CD4-positive, CD25-positive, alpha-beta regulatory T cell (primary cell): ENCODE results near the gene FUT7. TPM values are rescaled to one million over a fixed set of nuclear protein-coding genes. Genes with fewer than 3 reads are reported as not detected.

Experiments
- ATAC-seq, 2 donors: fragments of 150-1000 bp; cut with Tn5 transposase; one replicate each; pipeline ENCODE4 v1.10.0; 2021; ENCODE audit warnings: low read depth in 2 of 2, moderate number of reproducible peaks in 2 of 2, moderate library complexity in 1 of 2
- DNase-seq, 3 donors: peaks; one replicate each; pipeline versions ENCODE4 v3.0.0 to v3.0.0-alpha.2; 2012 to 2022; ENCODE audit warnings: mixed read lengths in 1 of 3
- H3K27ac ChIP-seq: one replicate; pipeline ENCODE4 v1.7.0; 2013; ENCODE audit warnings: mild to moderate bottlenecking, low read length; ENCODE audit not compliant: insufficient read depth, poor library complexity, severe bottlenecking
- H3K27me3 ChIP-seq: one replicate; pipeline ENCODE4 v1.7.0; 2013; ENCODE audit warnings: low read length; ENCODE audit not compliant: control insufficient read depth, insufficient read depth
- H3K36me3 ChIP-seq: one replicate; pipeline ENCODE4 v1.7.0; 2013; ENCODE audit warnings: mild to moderate bottlenecking, low read length, moderate library complexity; ENCODE audit not compliant: control insufficient read depth, insufficient read depth
- H3K4me1 ChIP-seq: 2 replicates; pipeline ENCODE4 v1.7.0; 2013; ENCODE audit warnings: mild to moderate bottlenecking, low read length; ENCODE audit not compliant: insufficient read depth, control insufficient read depth, poor library complexity, severe bottlenecking
- H3K4me3 ChIP-seq: one replicate; pipeline ENCODE4 v1.7.0; 2013; ENCODE audit warnings: low read depth, mild to moderate bottlenecking, low read length, moderate library complexity
- H3K9me3 ChIP-seq, 2 experiments: 1 replicate in 1 of 2; 2 replicates in 1 of 2; pipeline ENCODE4 v1.7.0; 2013; ENCODE audit warnings: low read length in 2 of 2, mild to moderate bottlenecking in 1 of 2, moderate library complexity in 1 of 2; ENCODE audit not compliant: control insufficient read depth in 2 of 2
- H3K27ac Mint-ChIP-seq, 3 donors: one replicate each; pipeline ENCODE4 v1.8.0; 2020 to 2022; ENCODE audit warnings: mild to moderate bottlenecking in 3 of 3, mixed read lengths in 3 of 3, moderate library complexity in 2 of 3
- H3K27me3 Mint-ChIP-seq: one replicate; pipeline ENCODE4 v1.8.0; 2022; ENCODE audit warnings: mild to moderate bottlenecking, mixed read lengths
- H3K36me3 Mint-ChIP-seq: one replicate; pipeline ENCODE4 v1.8.0; 2020; ENCODE audit warnings: mixed read lengths
- H3K4me1 Mint-ChIP-seq, 4 donors: one replicate each; pipeline ENCODE4 v1.8.0; 2020 to 2022; ENCODE audit warnings: mixed read lengths in 4 of 4, mild to moderate bottlenecking in 1 of 4
- H3K4me3 Mint-ChIP-seq, 4 donors: one replicate each; pipeline ENCODE4 v1.8.0; 2020 to 2022; ENCODE audit warnings: mild to moderate bottlenecking in 4 of 4, mixed read lengths in 4 of 4, moderate library complexity in 3 of 4
- H3K9me3 Mint-ChIP-seq, 7 donors: one replicate each; pipeline ENCODE4 v1.8.0; 2020 to 2022; ENCODE audit warnings: mixed read lengths in 7 of 7, mild to moderate bottlenecking in 3 of 7, moderate library complexity in 2 of 7
- polyA plus RNA-seq, 4 donors: library from polyadenylated mRNA; unstranded; fragments of 300-500 nt; fragmentation: Illumina TruSeq; gene quantifications; one replicate each; pipeline ENCODE4 v1.2.3, GENCODE V29; 2021
- total RNA-seq: library from RNA; stranded (reverse); gene quantifications from one replicate; pipeline ENCODE4 v1.2.3, GENCODE V29; 2022

The FUT7 gene
- total and polyA plus RNA-seq, 5 donors from 2014 or later = 15.2 to 79.0 (median 37.4) TPM

- Mint-ChIP-seq H3K4me1 (peaks cover 0 to 4% (median 0%) of the 10 kb centered on the region in 4 donors), H3K27me3 (peaks cover 23% of the 10 kb centered on the region), H3K9me3 (no peaks in the 10 kb centered on the region), H3K27ac (no peak overlapping the region), H3K4me3 (peak overlapping the region in 1 of 4 donors; percentile 15), H3K36me3 (no peaks in the 10 kb centered on the region)
- Histone ChIP-seq H3K4me1 (peaks cover 18% of the 10 kb centered on the region), H3K36me3 (no peaks in the 10 kb centered on the region), H3K9me3 (no peaks in the 10 kb centered on the region), H3K27me3 (peaks cover 3% of the 10 kb centered on the region), H3K27ac (no peak overlapping the region), H3K4me3 (no peak overlapping the region)
- no peak for ATAC-seq
- no peak for DNase-seq
These were observed 23.8 kb upstream of the FUT7 start for GRCh38 chr9:137055385-137056364.

- H3K27ac Mint-ChIP-seq = peak overlapping the region in 1 of 3 donors; percentile 32
These were observed 23.1 kb upstream of the FUT7 start for GRCh38 chr9:137054932-137055384.

DNA sequence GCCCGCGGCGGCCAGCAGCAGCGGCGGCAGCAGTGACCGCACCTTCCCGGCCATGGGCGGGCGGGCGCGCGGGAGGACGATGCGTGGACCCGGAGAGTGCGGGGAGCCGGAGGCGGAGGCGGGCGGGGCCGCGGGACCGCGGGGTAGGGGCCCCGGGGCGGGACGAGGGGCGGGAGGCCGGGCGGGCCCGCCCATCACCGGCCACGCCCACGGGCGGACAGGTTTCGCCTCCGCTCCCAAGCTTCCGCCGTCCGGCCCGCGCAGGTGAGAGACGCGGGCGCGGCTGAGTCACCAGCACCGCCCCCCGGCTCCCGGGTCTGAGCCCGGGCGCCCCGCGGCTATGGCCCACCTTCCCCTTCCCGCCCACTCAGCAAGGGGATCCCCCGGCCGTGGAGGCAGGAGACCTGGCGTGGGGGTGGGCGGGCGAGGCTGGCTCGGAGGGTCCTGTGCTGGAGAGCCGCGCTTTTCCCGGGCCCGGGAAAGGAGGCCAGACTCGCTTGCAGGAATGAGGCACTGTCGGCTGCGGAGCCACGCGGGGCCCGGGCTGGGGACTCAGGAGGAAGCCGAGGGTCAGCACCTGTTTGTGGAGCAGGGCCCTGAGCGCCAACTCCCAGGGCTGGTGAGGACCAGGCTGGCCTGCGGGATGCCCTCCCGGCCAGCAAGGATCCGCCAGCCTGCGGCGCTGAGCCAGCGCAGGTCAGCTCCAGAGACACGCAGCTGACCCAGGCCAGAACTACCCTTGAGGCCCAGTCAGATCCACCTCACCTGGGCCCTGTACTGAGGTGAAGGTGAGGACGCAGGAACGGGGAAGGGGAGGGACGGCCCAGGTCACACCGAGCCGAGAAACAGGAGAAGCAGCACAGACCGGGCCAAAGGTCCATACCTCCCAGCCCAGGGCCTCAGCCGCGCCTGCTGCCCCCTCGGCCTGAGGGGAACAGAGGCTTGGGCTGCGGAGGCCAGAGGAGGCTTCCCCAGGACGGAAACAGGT lies 22.4 kb upstream of the FUT7 start, which contains the start of gene ENTPD2:
TSS of gene ENTPD2 (minus strand) at position 118 of the 988 bp plus-strand sequence. CDS start at position 54, 64 bp downstream.
- peaks cover 32% of the 10 kb centered on the region for H3K27me3 Mint-ChIP-seq
- H3K27ac Mint-ChIP-seq = peak within 1 kb of the TSS in 1 of 3 donors; percentile 32
- Histone ChIP-seq H3K4me3 (no peak within 1 kb of the TSS), H3K9me3 (no peaks in the 10 kb centered on the region), H3K36me3 (no peaks in the 10 kb centered on the region), H3K27ac (no peak within 1 kb of the TSS), H3K27me3 (peaks cover 3% of the 10 kb centered on the region), H3K4me1 (peaks cover 18% of the 10 kb centered on the region)
- DNase-seq (peak in 2 of 3 donors; percentile 44 to 46), ATAC-seq (peak; percentile 40 to 57)
- H3K9me3 Mint-ChIP-seq = peaks cover 0 to 2% (median 0%) of the 10 kb centered on the region in 7 donors
- no peaks in the 10 kb centered on the region for H3K36me3 Mint-ChIP-seq
- peaks cover 0 to 4% (median 0%) of the 10 kb centered on the region in 4 donors for H3K4me1 Mint-ChIP-seq
- H3K4me3 Mint-ChIP-seq = peak within 1 kb of the TSS in 1 of 4 donors; percentile 27

More at GRCh38 chr9:137054932-137055384, 23.1 kb upstream of the FUT7 start:
- no peaks in the 10 kb centered on the region for H3K36me3 ChIP-seq
- Mint-ChIP-seq H3K9me3 (no peaks in the 10 kb centered on the region), H3K4me3 (no peak overlapping the region), H3K36me3 (no peaks in the 10 kb centered on the region), H3K27me3 (peaks cover 27% of the 10 kb centered on the region), H3K4me1 (peaks cover 0 to 4% (median 0%) of the 10 kb centered on the region in 4 donors)
- ATAC-seq (no peak), DNase-seq (no peak)
- no peak overlapping the region for H3K4me3 ChIP-seq
- H3K27me3 ChIP-seq = peaks cover 3% of the 10 kb centered on the region
- H3K9me3 ChIP-seq = no peaks in the 10 kb centered on the region
- peaks cover 18% of the 10 kb centered on the region for H3K4me1 ChIP-seq
- H3K27ac ChIP-seq = no peak overlapping the region

DNA sequence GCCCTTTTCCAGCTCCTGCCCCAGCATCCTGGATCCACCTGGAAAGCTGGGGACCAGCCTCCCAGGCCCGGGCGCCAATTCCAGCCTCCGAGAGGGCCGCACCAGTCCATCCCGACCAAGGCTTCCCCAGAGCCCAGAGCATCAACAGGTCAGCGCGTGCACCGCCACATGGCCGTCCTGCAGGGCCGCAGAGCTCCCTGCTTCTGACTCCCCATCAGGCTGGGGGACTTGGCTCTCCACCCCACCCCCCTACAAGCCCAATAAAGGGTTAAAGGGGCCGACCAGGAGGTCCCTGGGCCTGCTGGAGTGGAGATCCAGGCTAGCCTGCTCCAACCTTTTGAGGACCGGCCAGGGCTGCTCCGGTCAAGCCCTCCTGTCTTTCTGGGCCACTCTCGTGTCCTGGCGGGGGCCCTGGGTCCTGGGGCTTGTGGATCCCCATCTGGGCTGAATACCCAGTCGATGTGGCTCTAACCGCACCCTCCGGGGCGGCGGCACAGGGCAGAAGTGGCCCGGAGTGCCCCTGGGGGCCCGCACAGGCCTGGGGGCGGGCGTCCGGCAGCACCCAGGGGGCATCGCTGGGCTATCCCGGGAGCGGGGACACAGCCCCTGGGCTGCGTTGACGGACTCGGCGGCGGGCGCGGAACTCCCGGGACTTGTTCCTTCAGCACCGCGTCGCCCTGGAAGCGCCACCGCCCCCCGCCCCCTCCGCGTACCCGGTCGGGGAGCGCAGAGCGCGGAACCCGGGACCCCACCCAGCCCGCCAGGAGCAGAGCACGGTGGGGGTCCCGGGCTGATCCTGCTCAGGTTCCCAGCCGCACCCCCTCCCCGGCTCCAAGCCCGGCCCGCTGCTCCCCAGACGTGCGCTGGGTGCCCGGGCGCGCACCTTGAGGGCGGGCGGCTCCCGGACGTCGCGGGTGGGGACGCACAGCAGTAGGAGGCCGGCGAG lies 21.4 kb upstream of the FUT7 start:
- Histone ChIP-seq H3K36me3 (no peaks in the 10 kb centered on the region), H3K4me3 (no peak overlapping the region), H3K27me3 (peaks cover 3% of the 10 kb centered on the region), H3K9me3 (no peaks in the 10 kb centered on the region), H3K4me1 (peaks cover 18% of the 10 kb centered on the region), H3K27ac (no peak overlapping the region)
- Mint-ChIP-seq H3K27me3 (peaks cover 32% of the 10 kb centered on the region), H3K36me3 (no peaks in the 10 kb centered on the region), H3K4me1 (peaks cover 0 to 4% (median 0%) of the 10 kb centered on the region in 4 donors), H3K4me3 (peak overlapping the region in 1 of 4 donors; percentile 27), H3K27ac (no peak overlapping the region), H3K9me3 (peaks cover 0 to 2% (median 0%) of the 10 kb centered on the region in 7 donors)
- ATAC-seq (peak; percentile 13 to 14), DNase-seq (no peak)

DNA sequence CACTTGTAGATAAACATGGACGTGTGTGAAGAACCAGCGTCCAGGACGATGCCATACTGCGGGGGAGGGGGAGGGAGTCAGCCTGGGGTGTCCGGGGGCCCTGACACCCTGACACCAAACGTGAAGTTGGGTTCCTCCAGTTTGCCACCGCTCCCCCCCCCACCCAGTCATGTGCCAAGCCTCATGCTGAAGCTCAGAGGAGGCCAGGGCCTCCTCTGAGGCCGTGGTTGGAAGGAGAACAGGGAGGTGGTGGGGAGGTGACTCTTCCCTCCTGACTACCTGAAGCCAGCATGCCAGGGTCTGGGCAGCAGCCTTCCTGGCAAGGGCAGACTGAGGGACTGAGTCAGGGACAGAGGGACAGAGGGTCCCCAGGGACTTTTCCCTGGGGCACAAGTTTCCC lies 20.4 kb upstream of the FUT7 start:
- ATAC-seq (no peak), DNase-seq (no peak)
- Mint-ChIP-seq H3K36me3 (no peaks in the 10 kb centered on the region), H3K27me3 (peaks cover 36% of the 10 kb centered on the region), H3K4me3 (no peak overlapping the region), H3K27ac (no peak overlapping the region), H3K9me3 (peaks cover 0 to 2% (median 0%) of the 10 kb centered on the region in 7 donors), H3K4me1 (peaks cover 0 to 4% (median 0%) of the 10 kb centered on the region in 4 donors)
- Histone ChIP-seq H3K9me3 (no peaks in the 10 kb centered on the region), H3K36me3 (no peaks in the 10 kb centered on the region), H3K4me1 (peaks cover 18% of the 10 kb centered on the region), H3K27me3 (peaks cover 8% of the 10 kb centered on the region), H3K4me3 (no peak overlapping the region), H3K27ac (no peak overlapping the region)

- no peak for ATAC-seq
- Mint-ChIP-seq H3K27ac (no peak overlapping the region), H3K36me3 (no peaks in the 10 kb centered on the region), H3K4me3 (no peak overlapping the region), H3K9me3 (peaks cover 0 to 2% (median 0%) of the 10 kb centered on the region in 7 donors), H3K27me3 (peaks cover 39% of the 10 kb centered on the region), H3K4me1 (peaks cover 0 to 11% (median 3%) of the 10 kb centered on the region in 4 donors)
- H3K9me3 ChIP-seq = no peaks in the 10 kb centered on the region
- peaks cover 10% of the 10 kb centered on the region for H3K27me3 ChIP-seq
- no peaks in the 10 kb centered on the region for H3K36me3 ChIP-seq
- no peak overlapping the region for H3K27ac ChIP-seq
- H3K4me3 ChIP-seq = no peak overlapping the region
- H3K4me1 ChIP-seq = peaks cover 22% of the 10 kb centered on the region
- no peak for DNase-seq
These were observed 19.3 kb upstream of the FUT7 start for GRCh38 chr9:137051145-137051724.
